PC-3 (cell line): ENCODE measurements around the gene ARF4. TPM values are rescaled to one million over a fixed set of nuclear protein-coding genes. Genes with fewer than 3 reads are reported as not detected.

Experiments
- ATAC-seq: fragments of 200-7000 bp; cut with Tn5 transposase; 2 replicates; pipeline ENCODE4 v1.9.1; 2020; ENCODE audit warnings: mild to moderate bottlenecking, moderate library complexity
- BruUV-seq: library from RNA; stranded (reverse); fragments of 400-500 nt; replicated peaks from 2 replicates; lab custom pipeline; 2021; lab: Mats Ljungman, UMichigan
- CTCF ChIA-PET: fragments of 300-600 bp; sonication (Branson Sonifier 250); formaldehyde crosslinking; loops from one replicate; lab custom pipeline; 2022; ENCODE audit warnings: antibody characterized with exemption; lab: Charles Lee
- POLR2A ChIA-PET: fragments of 300-600 bp; sonication (Branson Sonifier 250); formaldehyde crosslinking; loops from one replicate; lab custom pipeline; 2022; ENCODE audit warnings: antibody characterized with exemption; ENCODE audit not compliant: unreplicated experiment; lab: Charles Lee
- DNase-seq: peaks from one replicate; pipeline ENCODE4 v3.0.0-alpha.2; 2015
- H2AFZ ChIP-seq: fragments of 300-600 bp; sonication (generic); 2 replicates; pipeline ENCODE4 v1.6.0; 2016; ENCODE audit warnings: antibody characterized with exemption, low read length
- H3F3A ChIP-seq: fragments of 300-600 bp; sonication (generic); one replicate; pipeline ENCODE4 v1.6.0; 2017; ENCODE audit warnings: antibody characterized with exemption, low read length, control low read depth, mild to moderate bottlenecking; ENCODE audit not compliant: unreplicated experiment
- H3K27ac ChIP-seq: fragments of 300-600 bp; sonication (generic); 2 replicates; pipeline ENCODE4 v1.5.1; 2016; ENCODE audit warnings: mild to moderate bottlenecking, low read length
- H3K27me3 ChIP-seq: fragments of 300-600 bp; sonication (generic); 2 replicates; pipeline ENCODE4 v1.6.1; 2016; ENCODE audit warnings: low read length, mixed read lengths
- H3K36me3 ChIP-seq: fragments of 300-600 bp; sonication (generic); 2 replicates; pipeline ENCODE4 v1.6.1; 2016; ENCODE audit warnings: low read depth, mixed run types, low read length, mixed read lengths
- H3K4me1 ChIP-seq: fragments of 300-600 bp; sonication (generic); 2 replicates; pipeline ENCODE4 v1.5.1; 2016; ENCODE audit warnings: low read length; ENCODE audit not compliant: insufficient read depth
- H3K4me2 ChIP-seq: fragments of 300-600 bp; sonication (generic); 2 replicates; pipeline ENCODE4 v1.6.0; 2016; ENCODE audit warnings: low read length
- H3K4me3 ChIP-seq: fragments of 300-600 bp; sonication (generic); 2 replicates; pipeline ENCODE4 v1.5.1; 2016; ENCODE audit warnings: mild to moderate bottlenecking, low read length, mixed read lengths
- H3K79me2 ChIP-seq: fragments of 300-600 bp; sonication (generic); 2 replicates; pipeline ENCODE4 v1.6.1; 2017; ENCODE audit warnings: low read length, mixed read lengths
- H3K9ac ChIP-seq: fragments of 300-600 bp; sonication (generic); 2 replicates; pipeline ENCODE4 v1.6.0; 2016; ENCODE audit warnings: mild to moderate bottlenecking, low read length
- H3K9me2 ChIP-seq: fragments of 300-600 bp; sonication (generic); replicated peaks from 2 replicates; pipeline ENCODE4 v1.6.1; 2016; ENCODE audit warnings: mixed run types, low read length, mixed read lengths
- H3K9me3 ChIP-seq: fragments of 300-600 bp; sonication (generic); 2 replicates; pipeline ENCODE4 v1.6.1; 2016; ENCODE audit warnings: low read length, mixed read lengths
- H4K20me1 ChIP-seq: fragments of 300-600 bp; sonication (generic); 2 replicates; pipeline ENCODE4 v1.6.1; 2016; ENCODE audit warnings: low read length, mixed read lengths
- CTCF ChIP-seq: fragments of 300-600 bp; sonication (generic); conservative IDR thresholded peaks from 2 replicates; pipeline ENCODE4 v1.5.1; 2017; ENCODE audit warnings: antibody characterized with exemption, low read depth, mild to moderate bottlenecking, low read length
- EZH2 ChIP-seq: fragments of 300-600 bp; sonication (generic); IDR thresholded peaks from one replicate; pipeline ENCODE4 v1.6.1; 2017; ENCODE audit warnings: antibody characterized with exemption, mild to moderate bottlenecking, low read length; ENCODE audit not compliant: unreplicated experiment
- EZH2phosphoT487 ChIP-seq: fragments of 300-600 bp; sonication (generic); IDR thresholded peaks from 2 replicates; pipeline ENCODE4 v1.6.1; 2018; ENCODE audit warnings: mild to moderate bottlenecking, antibody characterized with exemption, low read length, borderline replicate concordance
- intact Hi-C: fragments of 100-400 bp; cut with micrococcal nuclease; formaldehyde crosslinking; loops from 2 replicates; pipeline ENCODE4 v1.9.0; 2023
- total RNA-seq: library from RNA; depleted of rRNA; stranded (reverse); fragments of >200 nt; gene quantifications from 2 replicates; pipeline ENCODE4 v1.2.3, GENCODE V29; 2014

ARF4 gene
- total RNA-seq, 1 experiment from 2014 or later = 135 TPM

DNA sequence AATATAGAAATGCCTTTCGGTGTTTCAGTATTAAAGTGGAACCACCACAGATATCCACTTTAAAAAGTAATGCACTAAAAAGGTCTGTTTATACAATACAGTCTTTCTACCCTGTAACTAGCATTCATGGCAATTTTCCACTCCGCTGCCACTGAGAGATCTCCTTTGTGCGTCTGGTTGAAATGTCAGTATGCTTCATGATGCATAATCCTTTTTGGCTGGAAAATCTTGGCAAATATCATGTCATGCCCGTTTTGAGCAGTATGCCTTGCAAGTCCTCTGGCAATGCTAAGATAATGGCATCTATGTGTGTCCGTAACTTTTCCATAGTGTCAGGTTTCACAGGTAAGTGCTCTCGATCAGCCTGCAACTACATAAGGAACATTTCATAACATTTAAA is 30.8 kb upstream of the ARF4 start:
- POLR2A ChIA-PET = interaction anchor here (0.5 kb wide), 1 partner anchor 117 kb away, joined by 9 read pairs; no protein-coding TSS in a partner anchor
- no peaks in the 10 kb centered on the region for H3K27me3 ChIP-seq
- H3K9me3 ChIP-seq = no peaks in the 10 kb centered on the region
- H3K27ac ChIP-seq = no peak overlapping the region
- ATAC-seq = no peak
- no peaks in the 10 kb centered on the region for H4K20me1 ChIP-seq
- H3F3A ChIP-seq = no peaks in the 10 kb centered on the region
- H3K4me3 ChIP-seq = no peak overlapping the region
- no peak overlapping the region for H3K9ac ChIP-seq
- TSS peak; percentile 16 for BruUV-seq
- H2AFZ ChIP-seq = no peak overlapping the region
- H3K4me2 ChIP-seq = no peak overlapping the region
- no peaks in the 10 kb centered on the region for H3K4me1 ChIP-seq
- H3K36me3 ChIP-seq = peaks cover 46% of the 10 kb centered on the region
- intact Hi-C loops = no loop called here
- TF ChIP-seq CTCF (no peak), EZH2phosphoT487 (no peak), EZH2 (no peak)
- no peaks in the 10 kb centered on the region for H3K9me2 ChIP-seq
- DNase-seq = no peak
- H3K79me2 ChIP-seq = no peaks in the 10 kb centered on the region
- CTCF ChIA-PET = no interaction called here

GRCh38 chr3:57624801-57625200 is 27.7 kb upstream of the ARF4 start:
- Histone ChIP-seq H3K4me2 (no peak overlapping the region), H2AFZ (no peak overlapping the region), H3K4me3 (no peak overlapping the region), H3K27me3 (no peaks in the 10 kb centered on the region), H3K36me3 (peaks cover 30% of the 10 kb centered on the region), H3K79me2 (no peaks in the 10 kb centered on the region), H4K20me1 (no peaks in the 10 kb centered on the region), H3K4me1 (no peaks in the 10 kb centered on the region), H3K27ac (no peak overlapping the region), H3K9me3 (no peaks in the 10 kb centered on the region), H3K9me2 (no peaks in the 10 kb centered on the region), H3F3A (no peaks in the 10 kb centered on the region), H3K9ac (no peak overlapping the region)
- TF ChIP-seq EZH2phosphoT487 (no peak), CTCF (no peak), EZH2 (no peak)
- no TSS peak for BruUV-seq
- DNase-seq (no peak), ATAC-seq (no peak)
- POLR2A ChIA-PET = no interaction called here
- CTCF ChIA-PET = no interaction called here
- intact Hi-C loops = no loop called here

- ChIA-PET POLR2A (no interaction called here), CTCF (no interaction called here)
- no peak for DNase-seq
- Histone ChIP-seq H3K9me3 (no peaks in the 10 kb centered on the region), H3K4me1 (no peaks in the 10 kb centered on the region), H4K20me1 (no peaks in the 10 kb centered on the region), H3K9ac (no peak overlapping the region), H3K9me2 (no peaks in the 10 kb centered on the region), H3K36me3 (peaks cover 13% of the 10 kb centered on the region), H3K4me2 (no peak overlapping the region), H3K4me3 (no peak overlapping the region), H2AFZ (no peak overlapping the region), H3K27me3 (no peaks in the 10 kb centered on the region), H3F3A (no peaks in the 10 kb centered on the region), H3K79me2 (no peaks in the 10 kb centered on the region), H3K27ac (no peak overlapping the region)
- no peak for TF ChIP-seq EZH2
- TF ChIP-seq CTCF = no peak
- ATAC-seq = no peak
- intact Hi-C loops = no loop called here
- BruUV-seq = no TSS peak
Measured at GRCh38 chr3:57622362-57622761, 25.2 kb upstream of the ARF4 start.
